CD1c-positive myeloid dendritic cell (primary cell): ENCODE results near the gene AMBRA1.

Experiments
- DNase-seq: peaks from one replicate; pipeline ENCODE4 v3.0.0-alpha.2; 2016; ENCODE audit errors: extremely low spot score

The AMBRA1 gene

GRCh38 chr11:46444305-46444704 lies 149.5 kb downstream of the AMBRA1 start:
- DNase-seq = no peak

DNA sequence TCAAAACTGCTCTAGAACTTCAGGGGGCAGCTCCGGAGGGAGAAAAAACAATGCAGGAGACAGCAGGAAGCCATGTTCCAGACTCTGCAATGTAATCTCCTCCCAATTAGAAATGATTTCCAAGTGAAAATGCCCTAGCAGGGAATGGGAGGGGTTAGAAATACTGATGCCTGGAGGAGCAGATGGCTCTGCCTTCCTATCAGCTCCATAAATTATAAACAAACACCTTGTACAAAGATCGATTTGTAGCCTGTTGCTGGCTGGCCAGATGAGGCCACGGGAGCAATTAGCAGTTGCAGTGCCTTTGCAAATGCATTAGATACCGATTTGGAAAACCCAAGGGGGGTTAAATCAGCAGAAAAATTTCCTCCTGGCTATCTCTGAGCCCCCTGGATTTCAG lies 155.6 kb downstream of the AMBRA1 start:
- DNase-seq = no peak

DNA sequence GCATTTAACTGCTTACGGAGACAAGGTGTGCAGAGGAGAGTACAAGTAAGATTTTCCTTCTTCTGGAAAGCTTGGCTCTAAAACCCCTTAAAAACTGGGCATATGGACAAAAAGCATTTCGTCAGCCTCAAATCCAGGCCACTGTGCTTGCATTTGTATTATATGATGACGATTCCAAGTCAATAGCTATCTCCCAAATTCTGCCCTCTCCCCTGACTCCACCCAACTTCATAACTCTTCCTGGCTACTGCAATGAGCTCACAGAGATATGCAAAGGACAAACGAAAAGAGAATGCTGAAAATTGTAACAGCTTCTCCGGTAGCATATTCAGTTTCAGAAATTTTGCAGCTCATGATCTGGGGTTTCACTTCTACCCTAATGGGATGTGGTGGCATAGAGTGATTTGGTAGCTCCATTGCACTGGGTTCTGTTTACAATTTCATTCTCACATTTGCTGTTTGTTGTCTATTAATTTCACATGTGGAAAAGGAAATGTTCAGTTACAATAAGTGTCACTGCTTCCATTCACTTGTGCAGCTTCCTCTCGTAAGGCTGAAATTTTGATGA lies 156.6 kb downstream of the AMBRA1 start:
- DNase-seq = no peak

DNA sequence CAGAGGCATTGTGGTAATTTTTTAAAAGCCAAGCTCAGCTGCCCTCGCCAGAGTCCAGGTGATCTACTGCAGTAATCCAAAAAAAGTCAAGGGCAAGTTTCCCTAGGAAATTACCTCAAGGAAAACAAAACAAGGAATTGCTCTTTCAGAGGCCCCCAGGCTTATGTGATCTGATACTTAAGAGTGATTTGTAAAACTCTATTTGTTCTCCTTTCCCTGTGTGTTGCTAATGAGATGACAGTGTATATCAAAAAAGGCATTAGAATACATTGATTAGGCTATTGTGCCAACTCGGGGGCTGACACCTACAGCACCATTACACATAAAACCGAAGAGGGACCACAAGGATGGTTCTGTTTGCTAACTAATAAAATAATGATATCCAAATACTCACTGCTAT lies 157.7 kb downstream of the AMBRA1 start:
- DNase-seq = no peak

- no peak for DNase-seq
These were observed 158.1 kb downstream of the AMBRA1 start for GRCh38 chr11:46435679-46436078.

GRCh38 chr11:46431211-46431610 lies 162.6 kb downstream of the AMBRA1 start:
- no peak for DNase-seq

- no peak for DNase-seq
These were observed 164.1 kb downstream of the AMBRA1 start for GRCh38 chr11:46429717-46430116.

GRCh38 chr11:46427364-46427763 lies 166.5 kb downstream of the AMBRA1 start:
- DNase-seq = no peak

- DNase-seq = no peak
These were observed 167.4 kb downstream of the AMBRA1 start for GRCh38 chr11:46426233-46426991.

- DNase-seq = no peak
These were observed 171.2 kb downstream of the AMBRA1 start for GRCh38 chr11:46422588-46422987.

DNA sequence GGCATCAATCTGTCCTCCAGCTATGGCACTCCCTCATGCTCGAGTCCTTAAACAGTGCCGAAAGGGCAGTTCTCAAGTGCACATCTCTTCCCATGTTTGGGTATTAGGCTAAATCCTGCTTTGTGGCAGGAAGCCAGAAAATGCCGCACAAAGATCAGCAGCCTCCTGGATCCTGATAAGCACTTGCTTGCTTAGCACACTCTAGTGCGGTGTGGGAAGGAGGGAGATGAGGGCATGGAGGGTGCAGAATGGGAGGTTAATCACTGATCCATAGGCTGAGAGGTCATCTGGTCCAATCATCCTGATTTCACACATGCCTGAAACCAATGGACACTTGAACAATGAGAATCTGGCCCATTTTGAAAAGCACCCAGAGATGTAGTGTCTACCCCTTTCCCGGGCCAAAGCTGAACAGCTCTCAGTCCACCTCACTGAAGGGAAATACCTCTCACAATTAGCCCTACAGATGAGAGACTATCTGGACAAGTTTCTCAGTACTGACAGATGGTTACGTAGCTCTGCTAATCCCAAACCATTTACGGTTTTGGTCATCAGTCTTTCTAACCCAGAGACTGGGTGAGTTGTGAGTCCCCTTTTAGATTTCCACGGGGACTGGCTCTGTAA lies 172.5 kb downstream of the AMBRA1 start:
- no peak for DNase-seq

- no peak for DNase-seq
These were observed 173.3 kb downstream of the AMBRA1 start for GRCh38 chr11:46420513-46420912.

GRCh38 chr11:46418751-46419150 lies 175.1 kb downstream of the AMBRA1 start:
- no peak for DNase-seq

GRCh38 chr11:46417711-46418110 lies 176.1 kb downstream of the AMBRA1 start:
- no peak for DNase-seq

DNA sequence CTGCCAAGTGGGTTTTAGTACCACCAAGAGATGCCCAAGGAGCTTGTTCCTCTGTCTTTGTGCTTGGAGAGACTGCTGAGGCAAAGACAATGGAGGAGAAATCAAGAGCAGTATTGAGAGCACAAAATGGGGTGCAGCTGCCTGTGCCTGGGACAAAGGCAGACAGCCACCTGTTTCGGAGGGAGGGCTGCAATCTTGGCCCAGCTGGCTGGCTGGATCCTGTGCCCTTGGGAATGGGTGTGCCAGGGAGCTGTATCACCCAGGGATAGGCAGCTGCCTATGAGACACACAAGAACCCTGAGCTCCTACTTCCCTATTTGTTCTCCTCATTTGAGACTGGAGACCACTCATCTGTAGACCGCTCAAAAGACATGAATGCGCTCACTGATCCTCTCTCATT lies 178.9 kb downstream of the AMBRA1 start:
- DNase-seq = no peak

DNA sequence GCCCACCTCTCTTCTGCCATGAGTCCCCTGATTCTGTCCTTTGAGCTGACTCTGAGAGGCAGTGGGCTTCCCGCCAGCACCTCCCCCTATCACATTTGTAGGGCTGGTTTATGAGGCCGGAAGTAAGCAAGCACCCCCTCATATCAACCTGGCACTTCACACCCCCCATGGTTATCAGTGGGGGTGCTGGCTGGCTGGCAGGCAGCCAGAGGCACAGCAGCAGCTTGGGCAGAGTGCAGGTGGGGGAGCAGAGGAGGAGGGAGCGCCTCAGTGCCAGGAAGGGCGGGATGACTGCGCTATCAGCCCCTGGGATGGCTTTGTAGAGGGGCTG lies 179.4 kb downstream of the AMBRA1 start:
- no peak for DNase-seq

DNA sequence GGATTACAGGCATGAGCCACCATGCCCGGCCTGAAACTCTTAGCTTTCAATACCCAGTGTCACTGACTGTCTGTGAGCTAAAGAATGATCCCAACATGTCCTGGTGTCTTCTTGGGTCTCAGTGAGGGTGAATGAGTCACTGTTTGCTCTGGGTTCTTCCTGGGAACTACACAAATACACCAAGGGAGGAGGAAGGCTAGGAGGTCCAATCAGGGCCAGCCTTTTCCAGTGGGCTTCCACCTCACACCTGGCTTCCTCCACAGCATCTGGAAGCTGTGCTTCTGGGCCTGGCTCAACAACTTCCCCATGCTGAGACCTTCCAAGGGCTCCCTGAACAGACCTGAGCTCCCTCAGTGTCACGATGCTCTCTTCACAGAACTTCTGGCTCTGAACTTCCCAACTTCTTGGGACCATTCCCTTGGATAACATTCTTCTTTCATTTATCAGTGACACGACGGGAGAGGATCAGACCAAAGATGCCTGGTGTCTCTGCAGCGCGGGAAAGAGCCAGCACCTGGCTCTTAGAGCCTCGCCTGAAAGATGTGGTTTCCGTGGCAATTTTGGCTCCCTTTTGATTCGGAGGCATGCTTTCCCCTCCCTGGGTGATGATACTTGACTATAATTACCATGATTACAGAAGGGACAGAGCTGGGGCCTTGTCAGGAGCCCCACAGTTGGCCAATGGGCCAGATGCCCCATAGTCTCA lies 179.9 kb downstream of the AMBRA1 start:
- no peak for DNase-seq

- no peak for DNase-seq
These were observed 183.8 kb downstream of the AMBRA1 start for GRCh38 chr11:46410021-46410420.

DNA sequence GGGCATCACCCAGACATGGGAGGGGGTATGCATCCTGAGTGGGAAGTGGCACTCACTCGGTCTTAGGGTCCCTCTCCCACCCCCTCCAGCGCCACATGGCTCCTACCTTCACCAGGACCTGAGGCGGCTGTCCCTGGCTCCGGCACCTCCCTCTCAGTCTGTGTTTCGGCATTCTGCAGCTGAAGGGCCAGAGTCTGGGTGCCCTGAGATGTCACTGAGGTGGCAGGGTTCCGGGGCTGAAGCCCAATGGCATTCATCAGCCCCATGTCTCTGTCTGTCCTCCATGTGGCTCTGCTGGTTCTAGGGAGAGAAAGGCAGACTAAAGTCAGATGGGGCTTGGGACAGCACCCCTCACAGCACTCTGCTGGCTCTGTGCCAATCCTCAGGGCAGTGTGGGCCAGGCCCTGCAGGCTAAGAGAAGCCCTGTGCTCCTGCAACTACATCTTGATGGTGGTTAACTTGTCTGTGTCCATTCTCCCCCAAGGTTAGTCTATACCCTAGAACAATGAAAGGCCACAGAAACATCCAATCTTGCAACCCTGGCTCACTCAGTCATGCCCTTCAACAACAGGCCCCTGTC lies 185.3 kb downstream of the AMBRA1 start:
- no peak for DNase-seq

- DNase-seq = no peak
These were observed 186.2 kb downstream of the AMBRA1 start for GRCh38 chr11:46407635-46408034.

DNA sequence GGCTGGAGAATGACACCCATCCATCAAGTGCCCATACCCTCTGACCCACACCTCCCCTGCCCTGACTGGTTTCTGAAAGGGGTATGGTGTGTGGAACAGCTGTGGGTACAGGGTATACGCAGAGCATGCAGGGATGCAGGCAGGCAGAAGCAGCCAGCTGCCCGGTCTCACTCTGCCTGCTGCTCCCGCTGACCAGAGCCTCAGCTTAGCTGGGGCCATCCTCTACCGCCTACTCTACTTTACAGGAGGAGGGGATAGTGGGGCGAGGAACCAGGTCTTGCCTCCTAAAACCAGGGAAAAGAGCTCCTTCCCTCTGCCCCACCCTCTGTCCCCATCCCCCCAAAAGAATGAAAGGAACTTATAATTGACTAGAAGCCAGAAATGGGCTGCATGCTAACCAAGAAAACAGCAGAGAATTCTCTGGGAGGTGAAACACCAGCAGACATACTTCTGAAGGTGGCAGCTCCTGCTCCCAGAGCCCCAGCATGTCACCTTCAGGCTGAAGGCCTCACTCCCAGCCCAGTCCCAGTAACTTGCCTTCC lies 189.3 kb downstream of the AMBRA1 start:
- DNase-seq = no peak
